DOHH2 (cell line): ENCODE data around the gene USF1.

ENCODE experiments used
- H3F3A ChIP-seq: fragments of 200-600 bp; sonication (generic), shearing (Covaris generic); 2 replicates; pipeline ENCODE4 v1.6.0; 2016; ENCODE audit warnings: antibody characterized with exemption, mild to moderate bottlenecking; ENCODE audit not compliant: control insufficient read depth, insufficient read depth
- H3K27ac ChIP-seq: fragments of 200-600 bp; sonication (generic); 2 replicates; pipeline ENCODE4 v1.5.1; 2014; ENCODE audit warnings: low read depth, mild to moderate bottlenecking, low read length, moderate library complexity
- H3K27me3 ChIP-seq: fragments of 200-600 bp; sonication (generic); 2 replicates; pipeline ENCODE4 v1.6.1; 2014; ENCODE audit warnings: mild to moderate bottlenecking, low read length, mixed read lengths; ENCODE audit not compliant: control insufficient read depth
- H3K36me3 ChIP-seq: fragments of 200-600 bp; sonication (generic); 2 replicates; pipeline ENCODE4 v1.6.1; 2014; ENCODE audit warnings: mild to moderate bottlenecking, low read length, moderate library complexity, mixed read lengths; ENCODE audit not compliant: control insufficient read depth
- H3K4me1 ChIP-seq: fragments of 200-600 bp; sonication (generic); 2 replicates; pipeline ENCODE4 v1.6.1; 2014; ENCODE audit warnings: mild to moderate bottlenecking, low read length, mixed read lengths; ENCODE audit not compliant: control insufficient read depth
- H3K4me2 ChIP-seq: fragments of 200-600 bp; sonication (generic); 2 replicates; pipeline ENCODE4 v1.6.0; 2014; ENCODE audit warnings: mild to moderate bottlenecking, low read length, moderate library complexity
- H3K4me3 ChIP-seq: fragments of 200-600 bp; sonication (generic); 2 replicates; pipeline ENCODE4 v1.5.1; 2014; ENCODE audit warnings: mild to moderate bottlenecking, low read length, mixed read lengths
- H3K79me2 ChIP-seq: fragments of 200-600 bp; sonication (generic); 2 replicates; pipeline ENCODE4 v1.6.1; 2014; ENCODE audit warnings: mild to moderate bottlenecking, low read length, mixed read lengths; ENCODE audit not compliant: control insufficient read depth
- H3K9me2 ChIP-seq: fragments of 200-600 bp; sonication (generic); replicated peaks from 2 replicates; pipeline ENCODE4 v1.6.1; 2014; ENCODE audit warnings: mild to moderate bottlenecking, low read length, mixed read lengths; ENCODE audit not compliant: control insufficient read depth
- H3K9me3 ChIP-seq: fragments of 200-600 bp; sonication (generic); 2 replicates; pipeline ENCODE4 v1.6.1; 2014; ENCODE audit warnings: antibody characterized with exemption, low read length, mixed read lengths; ENCODE audit not compliant: control insufficient read depth, insufficient read depth
- H4K20me1 ChIP-seq: fragments of 200-600 bp; sonication (generic); 2 replicates; pipeline ENCODE4 v1.6.0; 2014; ENCODE audit warnings: low read depth, mild to moderate bottlenecking, antibody characterized with exemption, low read length, moderate library complexity; ENCODE audit not compliant: control insufficient read depth, insufficient read depth
- EZH2phosphoT487 ChIP-seq: fragments of 200-600 bp; sonication (generic); IDR thresholded peaks from 2 replicates; pipeline ENCODE4 v1.6.1; 2017; ENCODE audit warnings: borderline replicate concordance, mild to moderate bottlenecking, antibody characterized with exemption, low read length, moderate library complexity, mixed read lengths
- TF ChIP-seq, protein P1 (sequence below): fragments of 200-600 bp; sonication (generic); IDR thresholded peaks from one replicate; pipeline ENCODE4 v1.5.1; 2014; ENCODE audit warnings: antibody characterized with exemption, mild to moderate bottlenecking, low read depth, low read length; ENCODE audit not compliant: poor library complexity, severe bottlenecking

The USF1 gene

DNA sequence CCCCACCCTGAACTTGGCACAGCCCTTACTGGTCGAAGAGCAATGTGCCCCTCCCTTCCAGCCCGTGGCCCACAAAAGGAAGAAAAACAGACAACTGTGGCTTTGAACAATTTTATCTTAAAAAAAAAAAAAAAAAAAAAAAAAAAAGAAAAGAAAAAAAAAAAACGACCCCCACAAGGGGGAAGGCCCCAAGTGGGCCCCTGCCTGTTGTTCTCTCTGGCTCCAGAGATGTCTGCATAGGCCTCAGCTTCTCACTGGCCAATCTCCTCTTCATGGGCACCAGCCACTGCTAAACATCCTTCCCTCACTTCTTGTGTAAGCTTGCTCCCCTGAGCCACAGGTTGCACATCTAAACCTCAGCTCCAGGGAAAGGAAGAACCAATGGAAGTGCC is 6.6 kb downstream of the USF1 start:
- H3K27ac ChIP-seq, result peak overlapping the region; percentile 44
- peaks cover 38% of the 10 kb centered on the region for H3K79me2 ChIP-seq
- H3K4me3 ChIP-seq, result peak overlapping the region; percentile 87
- no peaks in the 10 kb centered on the region for H3K9me2 ChIP-seq
- peak overlapping the region; percentile 80 for H3K4me2 ChIP-seq
- peaks cover 9% of the 10 kb centered on the region; the same call in 1 of the 2 replicates for H3F3A ChIP-seq
- peaks cover 65% of the 10 kb centered on the region for H3K4me1 ChIP-seq
- H3K36me3 ChIP-seq, result peaks cover 59% of the 10 kb centered on the region
- H3K27me3 ChIP-seq, result no peaks in the 10 kb centered on the region
- H3K9me3 ChIP-seq, result no peaks in the 10 kb centered on the region
- no peaks in the 10 kb centered on the region for H4K20me1 ChIP-seq
- TF ChIP-seq, protein P1, sequence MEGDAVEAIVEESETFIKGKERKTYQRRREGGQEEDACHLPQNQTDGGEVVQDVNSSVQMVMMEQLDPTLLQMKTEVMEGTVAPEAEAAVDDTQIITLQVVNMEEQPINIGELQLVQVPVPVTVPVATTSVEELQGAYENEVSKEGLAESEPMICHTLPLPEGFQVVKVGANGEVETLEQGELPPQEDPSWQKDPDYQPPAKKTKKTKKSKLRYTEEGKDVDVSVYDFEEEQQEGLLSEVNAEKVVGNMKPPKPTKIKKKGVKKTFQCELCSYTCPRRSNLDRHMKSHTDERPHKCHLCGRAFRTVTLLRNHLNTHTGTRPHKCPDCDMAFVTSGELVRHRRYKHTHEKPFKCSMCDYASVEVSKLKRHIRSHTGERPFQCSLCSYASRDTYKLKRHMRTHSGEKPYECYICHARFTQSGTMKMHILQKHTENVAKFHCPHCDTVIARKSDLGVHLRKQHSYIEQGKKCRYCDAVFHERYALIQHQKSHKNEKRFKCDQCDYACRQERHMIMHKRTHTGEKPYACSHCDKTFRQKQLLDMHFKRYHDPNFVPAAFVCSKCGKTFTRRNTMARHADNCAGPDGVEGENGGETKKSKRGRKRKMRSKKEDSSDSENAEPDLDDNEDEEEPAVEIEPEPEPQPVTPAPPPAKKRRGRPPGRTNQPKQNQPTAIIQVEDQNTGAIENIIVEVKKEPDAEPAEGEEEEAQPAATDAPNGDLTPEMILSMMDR, result no peak
- no peak for TF ChIP-seq EZH2phosphoT487

- peak within 1 kb of the TSS; percentile 44 for H3K27ac ChIP-seq
- peak within 1 kb of the TSS; percentile 80 for H3K4me2 ChIP-seq
Observed at GRCh38 chr1:161038523-161039153, 7.1 kb downstream of the USF1 start, which contains the start of gene TSTD1. TSS of gene TSTD1 (minus strand) at chr1:161038964. CDS start at chr1:161038889, 75 bp downstream.

DNA sequence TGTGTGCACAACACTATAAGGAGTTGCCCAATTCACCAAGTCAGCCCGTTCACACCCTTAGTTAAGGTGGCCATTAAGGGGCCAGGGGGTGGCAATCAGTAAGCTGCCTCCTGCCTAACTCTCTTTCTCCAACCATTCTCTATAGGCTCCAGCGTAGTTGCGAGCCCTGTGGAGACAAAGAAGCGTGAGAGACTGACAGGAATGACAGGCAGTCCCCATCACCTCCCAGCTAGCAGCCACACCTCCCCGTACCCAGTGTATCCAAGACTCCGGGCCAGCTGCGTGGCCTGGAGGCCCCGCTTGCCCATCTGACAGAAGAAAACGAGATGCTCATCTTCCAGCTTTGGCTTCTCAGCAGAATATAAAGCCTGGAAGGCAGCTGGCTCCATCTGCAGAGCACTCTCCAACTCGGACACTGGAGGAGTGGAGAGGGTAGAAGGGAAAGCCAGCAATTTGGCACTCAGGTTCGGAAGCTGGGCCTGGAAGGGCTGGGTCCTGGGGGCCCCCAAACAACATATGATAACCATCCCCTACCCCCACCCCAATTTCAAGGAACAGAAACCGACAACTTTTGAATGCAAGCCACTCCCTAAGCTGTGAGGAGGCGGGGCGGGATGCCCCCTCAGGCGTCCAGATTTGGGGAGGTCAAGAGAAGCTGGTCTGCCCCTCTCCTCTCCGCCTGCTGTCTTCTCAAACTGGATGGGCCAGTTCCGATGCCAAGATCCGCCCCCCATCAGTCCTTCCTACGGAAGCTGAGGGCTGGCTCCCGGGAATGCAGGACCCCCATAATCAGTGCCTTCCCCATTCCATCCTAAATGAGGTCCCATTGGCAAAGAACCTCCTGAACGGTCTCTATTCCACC is 7.9 kb downstream of the USF1 start:
- peak overlapping the region; percentile 80 for H3K4me2 ChIP-seq

More at GRCh38 chr1:161038523-161039153, 7.1 kb downstream of the USF1 start, which contains the start of gene TSTD1:
- Histone ChIP-seq H3F3A (peaks cover 9% of the 10 kb centered on the region; the same call in 1 of the 2 replicates), H4K20me1 (no peaks in the 10 kb centered on the region), H3K27me3 (no peaks in the 10 kb centered on the region), H3K79me2 (peaks cover 33% of the 10 kb centered on the region), H3K4me1 (peaks cover 62% of the 10 kb centered on the region), H3K4me3 (peak within 1 kb of the TSS; percentile 87), H3K36me3 (peaks cover 58% of the 10 kb centered on the region), H3K9me2 (no peaks in the 10 kb centered on the region), H3K9me3 (no peaks in the 10 kb centered on the region)
- TF ChIP-seq, protein P1, result no peak
- TF ChIP-seq EZH2phosphoT487, result no peak

More for the DNA sequence above, 7.9 kb downstream of the USF1 start:
- Histone ChIP-seq H3K4me1 (peaks cover 56% of the 10 kb centered on the region), H3K27ac (peak overlapping the region; percentile 44), H3K9me3 (no peaks in the 10 kb centered on the region), H3K4me3 (peak overlapping the region; percentile 87), H3K79me2 (peaks cover 25% of the 10 kb centered on the region), H3K36me3 (peaks cover 53% of the 10 kb centered on the region), H3F3A (peaks cover 5% of the 10 kb centered on the region; the same call in 1 of the 2 replicates), H4K20me1 (no peaks in the 10 kb centered on the region), H3K9me2 (no peaks in the 10 kb centered on the region), H3K27me3 (no peaks in the 10 kb centered on the region)
- TF ChIP-seq EZH2phosphoT487, result no peak
- TF ChIP-seq, protein P1, result no peak
